Left lung (tissue), 10 donors: Measurements from ENCODE around the gene CDC20. TPM values are rescaled to one million over a fixed set of nuclear protein-coding genes. Genes with fewer than 3 reads are reported as not detected.

Experiments used
- ATAC-seq: fragments of 200-7000 bp; cut with Tn5 transposase; one replicate; pipeline ENCODE4 v1.9.1; 2020; ENCODE audit warnings: moderate library complexity
- DNase-seq, 4 donors: peaks; one replicate each; pipeline ENCODE4 v3.0.0-alpha.2; 2013 to 2020
- H3K27ac ChIP-seq, 2 donors: fragments of 200-600 bp; sonication (generic) in 1 of 2; one replicate each; pipeline versions ENCODE4 v1.5.0 to v1.8.0; 2020 to 2021
- H3K27me3 ChIP-seq, 2 donors: fragments of 200-600 bp; sonication (generic) in 1 of 2; one replicate each; pipeline versions ENCODE4 v1.5.0 to v1.8.0; 2020 to 2021
- H3K36me3 ChIP-seq, 2 donors: fragments of 200-600 bp; sonication (generic) in 1 of 2; one replicate each; pipeline versions ENCODE4 v1.5.0 to v1.8.0; 2020 to 2021
- H3K4me1 ChIP-seq, 2 donors: fragments of 200-600 bp; one replicate each; pipeline ENCODE4 v1.8.0; 2021
- H3K4me3 ChIP-seq, 2 donors: fragments of 200-600 bp; sonication (generic) in 1 of 2; one replicate each; pipeline versions ENCODE4 v1.5.0 to v1.8.0; 2020 to 2021; ENCODE audit warnings: mild to moderate bottlenecking in 1 of 2
- H3K9me3 ChIP-seq, 2 donors: fragments of 200-600 bp; sonication (generic) in 1 of 2; one replicate each; pipeline versions ENCODE4 v1.5.0 to v1.8.0; 2020 to 2021
- intact Hi-C, 2 donors: fragments of 100-400 bp; cut with DNase I; formaldehyde crosslinking; loops; one replicate each; pipeline versions ENCODE4 v1.11.2 to v1.14.2; 2022
- polyA plus RNA-seq, 6 donors: library from polyadenylated mRNA; unstranded; fragments of 120-200 nt; gene quantifications; one replicate each; pipeline ENCODE4 v1.2.1, GENCODE V29; 2013; ENCODE audit not compliant: insufficient read length in 6 of 6
- total RNA-seq, 2 donors: library from RNA; stranded (reverse); fragmentation: NEBNext Ultra II Directional; extraction: Animal tissue kit (Norgen Biotek cat#: 25700); gene quantifications; one replicate each; pipeline ENCODE4 v1.2.1, GENCODE V29; 2021
- TF ChIP-seq, protein P1 (sequence below), 2 donors: fragments of 200-600 bp; sonication (generic) in 1 of 2; IDR thresholded peaks; one replicate each; pipeline versions ENCODE4 v1.5.0 to v1.8.0; 2021; ENCODE audit warnings: antibody characterized with exemption in 2 of 2
- donor health status: DM: no; HTN: yes; CAD: no.
- donor health status: DM: no; HTN: no; CAD: no.

CDC20 gene
- total and polyA plus RNA-seq, 8 donors = 7.9 to 73.7 (median 31.7) TPM

DNA sequence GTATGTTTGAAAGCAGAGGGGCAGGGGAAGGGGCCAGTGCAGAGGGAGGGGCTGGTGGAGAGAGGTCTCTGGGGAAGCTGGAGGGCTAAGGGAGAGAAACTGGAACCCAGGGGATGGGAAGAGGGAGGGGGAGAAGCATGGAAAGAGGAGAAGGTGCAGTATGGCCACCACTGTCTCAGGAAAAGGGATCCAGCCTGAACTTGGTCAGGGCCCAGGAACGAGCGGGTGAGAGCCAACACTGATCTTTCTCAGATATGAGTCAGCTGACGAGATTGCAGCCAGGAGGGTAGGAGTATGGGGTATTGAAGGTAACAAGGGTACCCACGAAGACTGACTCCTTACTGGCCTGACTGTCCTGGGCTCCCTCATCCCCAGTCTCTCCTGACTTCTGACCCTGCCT lies 40.0 kb upstream of the CDC20 start:
- DNase-seq = peak in 1 of 4 donors; percentile 13
- no peak overlapping the region for H3K27ac ChIP-seq
- no peaks in the 10 kb centered on the region for H3K9me3 ChIP-seq
- H3K27me3 ChIP-seq = no peaks in the 10 kb centered on the region
- H3K4me1 ChIP-seq = no peaks in the 10 kb centered on the region
- no peak overlapping the region for H3K4me3 ChIP-seq
- TF ChIP-seq, protein P1, sequence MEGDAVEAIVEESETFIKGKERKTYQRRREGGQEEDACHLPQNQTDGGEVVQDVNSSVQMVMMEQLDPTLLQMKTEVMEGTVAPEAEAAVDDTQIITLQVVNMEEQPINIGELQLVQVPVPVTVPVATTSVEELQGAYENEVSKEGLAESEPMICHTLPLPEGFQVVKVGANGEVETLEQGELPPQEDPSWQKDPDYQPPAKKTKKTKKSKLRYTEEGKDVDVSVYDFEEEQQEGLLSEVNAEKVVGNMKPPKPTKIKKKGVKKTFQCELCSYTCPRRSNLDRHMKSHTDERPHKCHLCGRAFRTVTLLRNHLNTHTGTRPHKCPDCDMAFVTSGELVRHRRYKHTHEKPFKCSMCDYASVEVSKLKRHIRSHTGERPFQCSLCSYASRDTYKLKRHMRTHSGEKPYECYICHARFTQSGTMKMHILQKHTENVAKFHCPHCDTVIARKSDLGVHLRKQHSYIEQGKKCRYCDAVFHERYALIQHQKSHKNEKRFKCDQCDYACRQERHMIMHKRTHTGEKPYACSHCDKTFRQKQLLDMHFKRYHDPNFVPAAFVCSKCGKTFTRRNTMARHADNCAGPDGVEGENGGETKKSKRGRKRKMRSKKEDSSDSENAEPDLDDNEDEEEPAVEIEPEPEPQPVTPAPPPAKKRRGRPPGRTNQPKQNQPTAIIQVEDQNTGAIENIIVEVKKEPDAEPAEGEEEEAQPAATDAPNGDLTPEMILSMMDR (IDR thresholded peaks at IDR 0.05) = no peak
- intact Hi-C loops = no loop called here
- H3K36me3 ChIP-seq = peaks cover 0 to 24% of the 10 kb centered on the region in 2 donors
- no peak for ATAC-seq

GRCh38 chr1:43319288-43319687 lies 39.5 kb upstream of the CDC20 start:
- intact Hi-C loops = no loop called here
- no peak for ATAC-seq
- Histone ChIP-seq H3K27ac (no peak overlapping the region), H3K4me3 (no peak overlapping the region), H3K27me3 (no peaks in the 10 kb centered on the region), H3K36me3 (peaks cover 0 to 24% of the 10 kb centered on the region in 2 donors), H3K4me1 (no peaks in the 10 kb centered on the region), H3K9me3 (no peaks in the 10 kb centered on the region)
- DNase-seq = peak in 1 of 4 donors; percentile 25
- TF ChIP-seq, protein P1 (IDR thresholded peaks at IDR 0.05) = no peak

- H3K4me1 ChIP-seq = no peaks in the 10 kb centered on the region
- no peak overlapping the region for H3K27ac ChIP-seq
- intact Hi-C loops = no loop called here
- TF ChIP-seq, protein P1 (IDR thresholded peaks at IDR 0.05) = no peak
- H3K27me3 ChIP-seq = no peaks in the 10 kb centered on the region
- no peak overlapping the region for H3K4me3 ChIP-seq
- peaks cover 0 to 24% of the 10 kb centered on the region in 2 donors for H3K36me3 ChIP-seq
- no peak for ATAC-seq
- peak in 1 of 4 donors; percentile 10 for DNase-seq
- peaks cover 0 to under 1% of the 10 kb centered on the region in 2 donors for H3K9me3 ChIP-seq
Measured at GRCh38 chr1:43319766-43320165, 39.0 kb upstream of the CDC20 start.

DNA sequence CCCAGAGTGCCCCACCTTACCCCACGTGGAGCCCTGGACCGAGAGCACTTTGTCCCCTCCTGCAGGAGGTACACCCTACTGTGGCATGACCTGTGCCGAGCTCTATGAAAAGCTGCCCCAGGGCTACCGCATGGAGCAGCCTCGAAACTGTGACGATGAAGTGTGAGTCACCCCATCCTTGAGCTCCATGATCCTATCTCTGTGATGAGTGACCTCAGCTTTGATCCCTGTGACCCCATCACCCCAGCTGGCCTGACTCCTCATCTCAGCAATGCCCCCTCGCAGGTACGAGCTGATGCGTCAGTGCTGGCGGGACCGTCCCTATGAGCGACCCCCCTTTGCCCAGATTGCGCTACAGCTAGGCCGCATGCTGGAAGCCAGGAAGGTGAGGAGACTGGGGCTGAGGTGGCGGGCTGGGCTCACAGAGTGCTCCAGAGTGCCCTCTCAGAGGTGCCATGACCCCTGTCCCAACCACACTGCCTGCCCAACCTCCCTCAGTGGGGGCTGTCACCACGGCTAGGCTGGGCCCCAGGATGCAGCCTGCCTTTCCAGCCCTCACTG lies 37.4 kb upstream of the CDC20 start:
- intact Hi-C loops = no loop called here
- H3K4me1 ChIP-seq = no peaks in the 10 kb centered on the region
- H3K27ac ChIP-seq = no peak overlapping the region
- H3K9me3 ChIP-seq = peaks cover 0 to 8% of the 10 kb centered on the region in 2 donors
- DNase-seq = peak in 2 of 4 donors; percentile 18 to 61
- TF ChIP-seq, protein P1 (IDR thresholded peaks at IDR 0.05) = no peak
- ATAC-seq = no peak
- H3K36me3 ChIP-seq = peaks cover 0 to 20% of the 10 kb centered on the region in 2 donors
- H3K4me3 ChIP-seq = no peak overlapping the region
- no peaks in the 10 kb centered on the region for H3K27me3 ChIP-seq

GRCh38 chr1:43322506-43322905 lies 36.3 kb upstream of the CDC20 start:
- Histone ChIP-seq H3K27me3 (no peaks in the 10 kb centered on the region), H3K4me3 (no peak overlapping the region), H3K4me1 (no peaks in the 10 kb centered on the region), H3K9me3 (peaks cover 0 to 10% of the 10 kb centered on the region in 2 donors), H3K36me3 (peaks cover 0 to 20% of the 10 kb centered on the region in 2 donors), H3K27ac (no peak overlapping the region)
- TF ChIP-seq, protein P1 (IDR thresholded peaks at IDR 0.05) = no peak
- intact Hi-C loops = no loop called here
- peak in 2 of 4 donors; percentile 22 to 32 for DNase-seq
- ATAC-seq = no peak
